Measurements from ENCODE around the gene PHRF1. TPM values are rescaled to one million over a fixed set of nuclear protein-coding genes. Genes with fewer than 3 reads are reported as not detected.

PHRF1 gene
- total RNA-seq, 1 experiment from 2014 or later = 45.5 TPM

- intact Hi-C loops (cut with micrococcal nuclease) = no loop called here
- peaks cover 82% of the 10 kb centered on the region for H3K79me2 ChIP-seq (ENCODE audit: insufficient read depth, low read length)
- no TSS peak for BruUV-seq (replicated peaks)
- H3K4me2 ChIP-seq (ENCODE audit: low read length) = no peak overlapping the region
- TF ChIP-seq JUND (IDR thresholded peaks at IDR 0.05) = no peak
- TF ChIP-seq, protein P1, sequence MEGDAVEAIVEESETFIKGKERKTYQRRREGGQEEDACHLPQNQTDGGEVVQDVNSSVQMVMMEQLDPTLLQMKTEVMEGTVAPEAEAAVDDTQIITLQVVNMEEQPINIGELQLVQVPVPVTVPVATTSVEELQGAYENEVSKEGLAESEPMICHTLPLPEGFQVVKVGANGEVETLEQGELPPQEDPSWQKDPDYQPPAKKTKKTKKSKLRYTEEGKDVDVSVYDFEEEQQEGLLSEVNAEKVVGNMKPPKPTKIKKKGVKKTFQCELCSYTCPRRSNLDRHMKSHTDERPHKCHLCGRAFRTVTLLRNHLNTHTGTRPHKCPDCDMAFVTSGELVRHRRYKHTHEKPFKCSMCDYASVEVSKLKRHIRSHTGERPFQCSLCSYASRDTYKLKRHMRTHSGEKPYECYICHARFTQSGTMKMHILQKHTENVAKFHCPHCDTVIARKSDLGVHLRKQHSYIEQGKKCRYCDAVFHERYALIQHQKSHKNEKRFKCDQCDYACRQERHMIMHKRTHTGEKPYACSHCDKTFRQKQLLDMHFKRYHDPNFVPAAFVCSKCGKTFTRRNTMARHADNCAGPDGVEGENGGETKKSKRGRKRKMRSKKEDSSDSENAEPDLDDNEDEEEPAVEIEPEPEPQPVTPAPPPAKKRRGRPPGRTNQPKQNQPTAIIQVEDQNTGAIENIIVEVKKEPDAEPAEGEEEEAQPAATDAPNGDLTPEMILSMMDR (IDR thresholded peaks at IDR 0.05 in 2 of 3, conservative IDR thresholded peaks at IDR 0.05 in 1 of 3; ENCODE audit: borderline replicate concordance in 1 of 3, insufficient read depth in 1 of 3, low read depth in 2 of 3, low read length in 2 of 3) = peak in 2 of 3 experiments; percentile 34 to 41; a peak in 3 of 6 replicates
- no peaks in the 10 kb centered on the region for H3K27me3 ChIP-seq (ENCODE audit: insufficient read depth, low read length)
- peak; percentile 78 for ATAC-seq
- no peaks in the 10 kb centered on the region for H3K9me2 ChIP-seq (ENCODE audit: insufficient read depth)
- ChIA-PET CTCF (no interaction called here), POLR2A (no interaction called here), RAD21 (ENCODE audit: low non-redundant PET in 1 of 2, low total read pairs in 2 of 2, uncharacterized antibody in 2 of 2, unreplicated experiment in 2 of 2) (no interaction called here)
- H4K20me1 ChIP-seq (ENCODE audit: insufficient read depth) = no peaks in the 10 kb centered on the region
- DNase-seq (ENCODE audit: low read depth, low spot score) = no peak
- peaks cover 0 to 8% of the 10 kb centered on the region in 2 experiments; a peak in 2 of 4 replicates for H3K4me1 ChIP-seq (ENCODE audit: control insufficient read depth in 1 of 2, insufficient read depth in 2 of 2, low read length in 2 of 2)
- no peak overlapping the region; the same call in 1 of the 2 replicates for H3K27ac ChIP-seq (ENCODE audit: low read depth, low read length)
- no peaks in the 10 kb centered on the region for H3K9me3 ChIP-seq (ENCODE audit: control insufficient read depth in 1 of 2, insufficient read depth in 1 of 2, low read depth in 1 of 2, low read length in 2 of 2)
- H3K36me3 ChIP-seq (ENCODE audit: control insufficient read depth in 1 of 2, insufficient read depth in 2 of 2, low read length in 2 of 2) = peaks cover 66 to 69% of the 10 kb centered on the region in 2 experiments
- no peak overlapping the region for H2AFZ ChIP-seq (ENCODE audit: low read depth, low read length, poor library complexity, severe bottlenecking)
- no peak overlapping the region for H3K4me3 ChIP-seq (replicated peaks in 1 of 2; ENCODE audit: low read depth in 1 of 2, low read length in 2 of 2)
- no peak overlapping the region for H3K9ac ChIP-seq (ENCODE audit: low read length)
These were observed 21.0 kb downstream of the PHRF1 start for GRCh38 chr11:597166-597725.

GRCh38 chr11:598005-598680 is 21.9 kb downstream of the PHRF1 start:
- BruUV-seq (replicated peaks) = no TSS peak
- Histone ChIP-seq H3K9ac (ENCODE audit: low read length) (no peak overlapping the region), H3K27ac (ENCODE audit: low read depth, low read length) (no peak overlapping the region), H3K4me1 (ENCODE audit: control insufficient read depth in 1 of 2, insufficient read depth in 2 of 2, low read length in 2 of 2) (peaks cover 0 to 8% of the 10 kb centered on the region in 2 experiments; a peak in 2 of 4 replicates), H3K4me2 (ENCODE audit: low read length) (no peak overlapping the region), H3K36me3 (ENCODE audit: control insufficient read depth in 1 of 2, insufficient read depth in 2 of 2, low read length in 2 of 2) (peaks cover 60 to 64% of the 10 kb centered on the region in 2 experiments), H3K27me3 (ENCODE audit: insufficient read depth, low read length) (no peaks in the 10 kb centered on the region), H3K9me2 (ENCODE audit: insufficient read depth) (no peaks in the 10 kb centered on the region), H3K4me3 (replicated peaks in 1 of 2; ENCODE audit: low read depth in 1 of 2, low read length in 2 of 2) (no peak overlapping the region), H2AFZ (ENCODE audit: low read depth, low read length, poor library complexity, severe bottlenecking) (no peak overlapping the region), H3K9me3 (ENCODE audit: control insufficient read depth in 1 of 2, insufficient read depth in 1 of 2, low read depth in 1 of 2, low read length in 2 of 2) (no peaks in the 10 kb centered on the region), H3K79me2 (ENCODE audit: insufficient read depth, low read length) (peaks cover 81% of the 10 kb centered on the region), H4K20me1 (ENCODE audit: insufficient read depth) (no peaks in the 10 kb centered on the region)
- CTCF ChIA-PET = no interaction called here
- RAD21 ChIA-PET (ENCODE audit: low non-redundant PET in 1 of 2, low total read pairs in 2 of 2, uncharacterized antibody in 2 of 2, unreplicated experiment in 2 of 2) = no interaction called here
- intact Hi-C loops (cut with micrococcal nuclease) = no loop called here
- POLR2A ChIA-PET = no interaction called here
- ATAC-seq = no peak
- no peak for DNase-seq (ENCODE audit: low read depth, low spot score)
- TF ChIP-seq, protein P2, sequence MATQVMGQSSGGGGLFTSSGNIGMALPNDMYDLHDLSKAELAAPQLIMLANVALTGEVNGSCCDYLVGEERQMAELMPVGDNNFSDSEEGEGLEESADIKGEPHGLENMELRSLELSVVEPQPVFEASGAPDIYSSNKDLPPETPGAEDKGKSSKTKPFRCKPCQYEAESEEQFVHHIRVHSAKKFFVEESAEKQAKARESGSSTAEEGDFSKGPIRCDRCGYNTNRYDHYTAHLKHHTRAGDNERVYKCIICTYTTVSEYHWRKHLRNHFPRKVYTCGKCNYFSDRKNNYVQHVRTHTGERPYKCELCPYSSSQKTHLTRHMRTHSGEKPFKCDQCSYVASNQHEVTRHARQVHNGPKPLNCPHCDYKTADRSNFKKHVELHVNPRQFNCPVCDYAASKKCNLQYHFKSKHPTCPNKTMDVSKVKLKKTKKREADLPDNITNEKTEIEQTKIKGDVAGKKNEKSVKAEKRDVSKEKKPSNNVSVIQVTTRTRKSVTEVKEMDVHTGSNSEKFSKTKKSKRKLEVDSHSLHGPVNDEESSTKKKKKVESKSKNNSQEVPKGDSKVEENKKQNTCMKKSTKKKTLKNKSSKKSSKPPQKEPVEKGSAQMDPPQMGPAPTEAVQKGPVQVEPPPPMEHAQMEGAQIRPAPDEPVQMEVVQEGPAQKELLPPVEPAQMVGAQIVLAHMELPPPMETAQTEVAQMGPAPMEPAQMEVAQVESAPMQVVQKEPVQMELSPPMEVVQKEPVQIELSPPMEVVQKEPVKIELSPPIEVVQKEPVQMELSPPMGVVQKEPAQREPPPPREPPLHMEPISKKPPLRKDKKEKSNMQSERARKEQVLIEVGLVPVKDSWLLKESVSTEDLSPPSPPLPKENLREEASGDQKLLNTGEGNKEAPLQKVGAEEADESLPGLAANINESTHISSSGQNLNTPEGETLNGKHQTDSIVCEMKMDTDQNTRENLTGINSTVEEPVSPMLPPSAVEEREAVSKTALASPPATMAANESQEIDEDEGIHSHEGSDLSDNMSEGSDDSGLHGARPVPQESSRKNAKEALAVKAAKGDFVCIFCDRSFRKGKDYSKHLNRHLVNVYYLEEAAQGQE (IDR thresholded peaks at IDR 0.05; ENCODE audit: low read depth) = no peak
- TF ChIP-seq SIN3A (IDR thresholded peaks at IDR 0.05; ENCODE audit: low read depth) (no peak), SP1 (IDR thresholded peaks at IDR 0.05; ENCODE audit: low read depth) (no peak)
- TF ChIP-seq, protein P1 (IDR thresholded peaks at IDR 0.05 in 2 of 3, conservative IDR thresholded peaks at IDR 0.05 in 1 of 3; ENCODE audit: borderline replicate concordance in 1 of 3, insufficient read depth in 1 of 3, low read depth in 2 of 3, low read length in 2 of 3) = no peak
- TF ChIP-seq, protein P3, sequence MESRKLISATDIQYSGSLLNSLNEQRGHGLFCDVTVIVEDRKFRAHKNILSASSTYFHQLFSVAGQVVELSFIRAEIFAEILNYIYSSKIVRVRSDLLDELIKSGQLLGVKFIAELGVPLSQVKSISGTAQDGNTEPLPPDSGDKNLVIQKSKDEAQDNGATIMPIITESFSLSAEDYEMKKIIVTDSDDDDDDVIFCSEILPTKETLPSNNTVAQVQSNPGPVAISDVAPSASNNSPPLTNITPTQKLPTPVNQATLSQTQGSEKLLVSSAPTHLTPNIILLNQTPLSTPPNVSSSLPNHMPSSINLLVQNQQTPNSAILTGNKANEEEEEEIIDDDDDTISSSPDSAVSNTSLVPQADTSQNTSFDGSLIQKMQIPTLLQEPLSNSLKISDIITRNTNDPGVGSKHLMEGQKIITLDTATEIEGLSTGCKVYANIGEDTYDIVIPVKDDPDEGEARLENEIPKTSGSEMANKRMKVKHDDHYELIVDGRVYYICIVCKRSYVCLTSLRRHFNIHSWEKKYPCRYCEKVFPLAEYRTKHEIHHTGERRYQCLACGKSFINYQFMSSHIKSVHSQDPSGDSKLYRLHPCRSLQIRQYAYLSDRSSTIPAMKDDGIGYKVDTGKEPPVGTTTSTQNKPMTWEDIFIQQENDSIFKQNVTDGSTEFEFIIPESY (IDR thresholded peaks at IDR 0.05; ENCODE audit: extremely low read depth, insufficient replicate concordance, low read length) = no peak

Data from HCT116 (cell line).